IPS-11a (cell line): ENCODE data around the gene KCNMA1.
"Not testable (repeated sequence)": the region's sequence is repeated elsewhere in the genome, so short reads cannot be mapped to it uniquely, and the experiment has no call there.

Experiments used
- H3K4me3 ChIP-seq: one replicate; pipeline ENCODE4 v1.5.1; 2013; ENCODE audit warnings: low read depth, low read length, control low read depth

Gene KCNMA1

GRCh38 chr10:77405771-77406241, 231.8 kb downstream of the KCNMA1 start:
- no peak overlapping the region for H3K4me3 ChIP-seq

- H3K4me3 ChIP-seq, result no peak overlapping the region
Observed at GRCh38 chr10:77404810-77405209, 232.8 kb downstream of the KCNMA1 start.

GRCh38 chr10:77403761-77404160, 233.8 kb downstream of the KCNMA1 start:
- H3K4me3 ChIP-seq, result no peak overlapping the region

GRCh38 chr10:77401683-77402082, 235.9 kb downstream of the KCNMA1 start:
- no peak overlapping the region for H3K4me3 ChIP-seq

GRCh38 chr10:77400033-77400432, 237.6 kb downstream of the KCNMA1 start:
- no peak overlapping the region for H3K4me3 ChIP-seq

- no peak overlapping the region for H3K4me3 ChIP-seq
Observed at GRCh38 chr10:77398986-77399755, 238.4 kb downstream of the KCNMA1 start.

- no peak overlapping the region for H3K4me3 ChIP-seq
Observed at GRCh38 chr10:77398558-77398957, 239.1 kb downstream of the KCNMA1 start.

- H3K4me3 ChIP-seq, result no peak overlapping the region
Observed at GRCh38 chr10:77397103-77397502, 240.5 kb downstream of the KCNMA1 start.

GRCh38 chr10:77396290-77396689, 241.3 kb downstream of the KCNMA1 start:
- no peak overlapping the region for H3K4me3 ChIP-seq

- H3K4me3 ChIP-seq, result no peak overlapping the region
Observed at GRCh38 chr10:77393821-77394501, 243.6 kb downstream of the KCNMA1 start.

- H3K4me3 ChIP-seq, result no peak overlapping the region
Observed at GRCh38 chr10:77393411-77393810, 244.2 kb downstream of the KCNMA1 start.

- H3K4me3 ChIP-seq, result no peak overlapping the region
Observed at GRCh38 chr10:77392851-77393250, 244.8 kb downstream of the KCNMA1 start.

- H3K4me3 ChIP-seq, result no peak overlapping the region
Observed at GRCh38 chr10:77392236-77392721, 245.3 kb downstream of the KCNMA1 start.

- H3K4me3 ChIP-seq, result no peak overlapping the region
Observed at GRCh38 chr10:77391605-77392235, 245.9 kb downstream of the KCNMA1 start.

GRCh38 chr10:77390481-77390891, 247.1 kb downstream of the KCNMA1 start:
- no peak overlapping the region for H3K4me3 ChIP-seq

- no peak overlapping the region for H3K4me3 ChIP-seq
Observed at GRCh38 chr10:77388571-77389100, 249.0 kb downstream of the KCNMA1 start.

- not testable (repeated sequence) for H3K4me3 ChIP-seq
Observed at GRCh38 chr10:77387701-77388100, 249.9 kb downstream of the KCNMA1 start.

- no peak overlapping the region for H3K4me3 ChIP-seq
Observed at GRCh38 chr10:77387247-77387646, 250.4 kb downstream of the KCNMA1 start.

GRCh38 chr10:77386838-77387237, 250.8 kb downstream of the KCNMA1 start:
- H3K4me3 ChIP-seq, result no peak overlapping the region

- H3K4me3 ChIP-seq, result no peak overlapping the region
Observed at GRCh38 chr10:77386365-77386764, 251.2 kb downstream of the KCNMA1 start.

GRCh38 chr10:77385315-77385714, 252.3 kb downstream of the KCNMA1 start:
- no peak overlapping the region for H3K4me3 ChIP-seq
